GM23338 (cell line): ENCODE results near the gene CDH8.

Experiments
- CTCF ChIP-seq, 2 experiments: fragments of 200-600 bp in 1 of 2; sonication (generic) in 1 of 2; conservative IDR thresholded peaks; 2 replicates each; pipeline versions ENCODE4 v1.5.1 to v1.6.1; 2016 to 2017; ENCODE audit warnings: antibody characterized with exemption in 2 of 2, low read depth in 2 of 2, mild to moderate bottlenecking in 2 of 2, moderate library complexity in 1 of 2
- ETS1 ChIP-seq: IDR thresholded peaks from 2 replicates; pipeline ENCODE4 v1.6.1; 2016; ENCODE audit warnings: antibody characterized with exemption
- EZH2phosphoT487 ChIP-seq: fragments of 200-600 bp; sonication (generic); IDR thresholded peaks from one replicate; pipeline ENCODE4 v1.8.1; 2018; ENCODE audit warnings: antibody characterized with exemption; ENCODE audit not compliant: unreplicated experiment
- NANOG ChIP-seq: IDR thresholded peaks from 2 replicates; pipeline ENCODE4 v1.6.1; 2016; ENCODE audit warnings: antibody characterized with exemption, borderline replicate concordance
- POLR2AphosphoS5 ChIP-seq: IDR thresholded peaks from 2 replicates; pipeline ENCODE4 v1.6.1; 2016; ENCODE audit warnings: antibody characterized with exemption, low read depth

GRCh38 chr16:61923629-61924028 lies 112.6 kb downstream of the CDH8 start:
- no peak for TF ChIP-seq ETS1
- TF ChIP-seq CTCF (conservative IDR thresholded peaks at IDR 0.05; ENCODE audit: low read depth in 2 of 2) = no peak
- no peak for TF ChIP-seq NANOG
- no peak for TF ChIP-seq EZH2phosphoT487
- TF ChIP-seq POLR2AphosphoS5 = no peak
